GM18873 (cell line): ENCODE data around the gene LAGE3.

ENCODE experiments used
- ATAC-seq: cut with Tn5 transposase; IDR thresholded peaks from one replicate; pipeline ENCODE4 v1.9.1; 2021; ENCODE audit warnings: mild to moderate bottlenecking, moderate library complexity, moderate number of reproducible peaks; ENCODE audit not compliant: unreplicated experiment, low FRiP score

LAGE3 gene

DNA sequence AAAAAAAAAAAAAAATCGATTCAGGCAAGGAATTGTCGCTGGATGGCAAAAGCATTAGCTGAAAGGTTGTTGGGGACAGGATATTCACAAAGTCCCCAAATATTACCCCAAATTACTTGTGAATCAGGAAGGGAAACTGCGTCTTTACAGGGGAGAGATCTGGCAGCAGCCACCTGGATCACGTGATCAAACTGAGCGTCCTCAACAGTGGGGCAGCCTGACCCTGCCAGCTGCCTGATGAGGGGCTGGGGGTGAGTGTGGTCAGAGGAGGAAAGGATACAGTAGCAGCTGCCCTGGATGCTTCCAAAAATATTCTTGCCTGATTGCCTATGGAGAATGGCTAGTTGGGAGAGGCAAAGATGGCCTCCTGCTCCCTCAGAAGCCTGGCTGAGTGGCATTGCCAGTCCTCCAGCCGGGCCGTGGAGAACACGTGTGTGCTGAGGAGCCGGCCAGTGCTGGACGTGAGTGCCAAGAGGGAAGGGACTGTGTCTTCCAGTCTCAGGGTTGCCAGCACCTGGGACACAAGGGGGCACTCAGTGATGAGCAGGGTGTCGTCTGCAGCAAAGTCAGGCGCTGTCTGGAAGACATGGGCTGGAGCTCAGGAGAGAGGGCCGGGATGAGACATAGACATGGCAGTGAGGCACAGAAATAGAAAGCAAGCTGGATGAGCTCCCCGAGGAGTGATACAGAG is 3.0 kb upstream of the LAGE3 start:
- ATAC-seq = no peak

DNA sequence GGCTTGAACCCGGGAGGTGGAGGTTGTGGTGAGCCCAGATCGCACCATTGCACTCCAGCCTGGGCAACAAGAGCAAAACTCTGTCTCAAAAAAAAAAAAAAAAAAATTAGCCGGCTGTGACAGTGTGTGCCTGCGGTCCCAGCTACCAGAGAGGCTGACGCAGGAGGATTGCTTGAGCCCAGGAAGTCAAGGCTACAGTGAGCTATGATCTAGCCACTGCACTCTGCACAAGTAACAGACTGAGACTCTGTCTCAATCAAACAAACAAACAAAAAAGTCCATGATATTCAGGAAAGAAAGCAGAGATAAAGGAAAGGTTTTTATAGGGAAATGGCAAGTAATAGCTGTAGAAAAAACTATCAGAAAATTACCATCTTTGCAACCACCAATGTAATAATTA is 2.1 kb upstream of the LAGE3 start:
- no peak for ATAC-seq

DNA sequence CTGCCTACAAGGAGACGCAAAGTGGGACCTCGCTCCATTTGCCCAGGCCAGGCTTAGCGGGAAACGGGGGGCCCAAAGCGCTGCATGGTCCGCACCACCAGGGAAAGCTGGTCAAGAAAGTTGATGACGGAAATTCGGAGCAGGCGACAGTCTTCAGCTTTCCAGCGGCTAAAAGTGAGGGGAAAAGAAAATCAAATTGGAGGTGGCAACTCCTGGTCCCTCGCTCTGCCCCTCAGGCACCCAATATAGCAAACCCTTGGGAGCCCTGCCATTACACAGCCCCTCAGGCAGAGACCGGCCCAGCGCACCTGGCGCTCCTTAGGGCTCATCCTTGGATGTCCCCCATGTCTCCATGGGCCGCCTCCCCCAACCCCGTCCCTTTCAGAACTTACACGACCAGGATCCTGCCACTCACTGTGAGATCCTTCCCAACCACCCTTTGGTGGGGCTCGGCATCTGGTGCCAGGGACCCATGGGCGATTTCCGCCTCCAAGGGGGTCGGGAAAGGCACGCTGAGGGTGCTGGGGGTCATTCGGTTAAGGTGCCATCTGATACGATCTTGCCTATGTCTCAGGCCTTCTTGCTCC is 1.1 kb downstream of the LAGE3 start:
- ATAC-seq = no peak

DNA sequence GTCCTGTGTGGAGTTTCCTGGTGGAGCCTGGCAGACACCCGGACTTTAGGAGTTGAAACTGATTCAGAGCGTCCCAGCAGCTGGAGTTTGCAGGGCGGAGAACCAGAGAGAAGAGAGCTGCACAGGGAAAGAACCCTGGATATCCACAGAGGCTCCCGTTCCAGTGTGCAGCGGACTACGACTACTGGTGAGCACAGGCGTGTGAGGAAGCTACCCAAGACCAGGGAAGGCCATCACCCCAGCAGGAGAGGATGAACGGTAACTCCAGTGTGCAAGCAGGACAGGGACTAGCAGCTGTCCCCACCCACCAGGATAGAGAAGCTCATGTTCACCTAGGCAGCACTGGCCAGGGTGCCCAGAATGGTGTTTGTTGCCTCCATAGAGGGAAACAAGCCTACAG is 2.3 kb downstream of the LAGE3 start:
- ATAC-seq = no peak

DNA sequence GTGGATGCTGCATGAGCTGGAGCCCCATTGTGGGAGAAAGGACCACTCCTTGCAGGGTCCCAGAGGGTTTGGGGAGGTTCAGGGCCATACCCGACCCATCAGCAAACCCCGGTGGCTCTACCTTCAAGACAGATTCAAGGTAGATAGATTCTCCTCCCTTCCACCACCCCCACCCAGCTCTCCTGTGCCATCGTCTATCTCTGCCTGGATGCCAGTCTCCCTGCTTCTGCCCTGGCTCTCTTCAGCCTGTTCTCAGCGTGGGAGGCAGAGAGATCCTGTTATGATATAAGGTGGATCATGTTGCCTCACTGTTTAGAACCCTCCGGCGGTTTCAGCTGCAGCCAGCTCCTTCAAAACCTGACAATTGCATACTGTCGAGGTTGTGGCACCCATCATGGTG is 5.4 kb downstream of the LAGE3 start:
- no peak for ATAC-seq

DNA sequence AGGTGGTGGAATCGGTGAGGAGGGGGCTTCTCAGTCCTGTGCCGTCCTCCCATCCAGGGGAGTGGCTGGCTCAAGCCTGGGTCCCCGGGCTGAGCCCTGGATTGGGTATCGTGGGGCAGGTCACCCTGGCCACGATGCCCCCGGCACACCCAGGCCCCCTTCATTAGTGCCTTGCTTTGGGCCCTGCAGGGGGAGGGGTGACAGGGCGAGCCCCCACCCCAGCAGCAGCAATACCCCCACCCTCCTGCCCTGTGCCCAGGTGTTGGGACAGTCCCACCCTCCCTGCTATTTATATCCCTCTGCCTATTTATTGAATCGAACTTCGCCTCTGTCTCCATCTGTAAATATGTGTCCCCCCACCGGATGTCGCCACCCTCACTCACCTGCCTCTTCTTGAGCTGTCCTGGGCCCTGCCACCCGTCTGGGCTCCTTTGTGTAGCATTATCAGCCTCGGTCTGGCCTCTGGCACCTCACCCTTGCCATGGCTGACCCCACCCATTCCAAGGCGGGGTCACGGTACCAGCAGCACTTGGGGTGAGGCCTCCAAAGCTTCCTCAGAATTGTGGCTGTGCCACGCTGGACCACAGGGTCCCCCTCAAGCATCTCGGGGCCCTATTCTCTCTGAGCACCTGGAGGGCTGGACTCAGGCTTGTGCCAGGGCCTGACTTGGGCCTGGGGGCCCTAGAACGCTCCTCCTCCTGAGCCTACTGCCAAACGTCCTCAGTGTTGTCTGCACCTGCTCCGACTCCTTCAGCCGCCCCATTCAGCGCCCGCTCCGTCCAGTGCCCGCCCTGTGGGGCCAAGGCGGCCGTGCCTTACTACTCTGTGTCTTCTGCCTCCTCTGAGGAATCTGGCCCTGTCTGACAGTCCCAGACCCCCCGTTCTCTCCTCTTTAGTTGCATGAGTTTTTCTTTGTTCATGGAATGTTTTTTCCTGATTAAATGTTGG is 6.1 kb downstream of the LAGE3 start:
- no peak for ATAC-seq

DNA sequence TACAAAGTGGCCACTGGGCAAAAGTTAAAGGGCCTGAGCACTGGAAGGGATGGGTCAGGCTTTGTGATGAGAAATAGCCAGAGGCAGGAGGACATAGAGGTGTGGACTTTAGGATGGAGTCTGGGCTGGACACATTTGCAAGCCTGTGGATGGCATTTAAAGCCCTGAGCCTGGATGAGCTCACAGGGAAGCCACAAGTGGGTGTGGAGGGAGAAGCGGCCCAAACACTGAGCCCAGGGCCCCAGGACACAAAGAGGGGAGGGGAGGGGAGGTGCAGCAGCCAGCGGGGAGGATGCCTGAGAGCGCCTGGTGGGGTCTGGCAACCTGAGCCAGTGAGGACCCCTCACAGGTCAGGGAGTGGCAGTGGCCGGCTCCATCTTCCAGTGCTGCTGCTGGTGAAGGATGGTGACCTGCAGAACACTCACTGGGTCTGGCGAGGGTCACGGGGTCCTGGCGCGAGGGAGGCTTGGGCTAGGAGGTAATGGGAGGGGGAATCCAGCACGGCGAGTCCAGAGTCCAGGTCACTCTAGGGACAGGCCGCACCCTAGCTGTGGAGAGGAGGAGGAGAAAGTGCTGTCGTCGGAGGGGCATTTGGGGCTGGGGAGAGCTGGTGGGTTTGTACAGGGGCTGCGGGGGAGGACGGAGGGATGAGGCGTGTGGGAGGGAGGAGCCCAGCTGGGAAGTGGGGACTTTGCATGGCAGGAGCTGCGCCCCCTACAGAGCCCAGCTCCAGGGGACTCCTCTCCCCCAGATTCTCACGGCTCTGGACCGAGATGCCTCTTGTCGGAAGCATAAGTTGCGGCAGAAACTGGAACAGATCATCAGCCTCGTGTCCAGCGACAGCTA is 7.0 kb downstream of the LAGE3 start:
- ATAC-seq = no peak

DNA sequence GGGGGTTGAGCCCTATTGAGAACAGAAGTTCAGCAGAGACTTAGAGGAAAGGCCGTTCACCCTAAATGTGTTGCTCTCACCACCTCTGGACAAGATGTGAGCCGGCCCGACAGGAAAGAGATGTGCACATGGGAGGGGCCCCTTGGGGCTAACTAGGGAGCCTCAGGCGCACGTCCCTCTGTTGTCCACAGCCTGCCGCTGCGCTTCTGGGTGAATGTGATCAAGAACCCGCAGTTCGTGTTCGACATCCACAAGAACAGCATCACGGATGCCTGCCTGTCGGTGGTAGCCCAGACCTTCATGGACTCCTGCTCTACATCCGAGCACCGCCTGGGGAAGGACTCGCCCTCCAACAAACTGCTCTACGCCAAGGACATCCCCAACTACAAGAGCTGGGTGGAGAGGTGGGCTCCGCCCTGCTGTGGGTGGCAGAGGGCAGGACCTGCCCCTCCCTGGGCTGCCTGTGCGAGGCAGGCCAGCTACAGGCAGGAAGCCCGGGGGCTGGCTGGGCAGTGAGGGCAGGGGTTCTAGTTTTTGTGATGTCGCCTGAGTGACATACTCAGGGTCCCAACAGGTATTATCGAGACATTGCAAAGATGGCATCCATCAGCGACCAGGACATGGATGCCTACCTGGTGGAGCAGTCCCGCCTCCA is 8.0 kb downstream of the LAGE3 start:
- no peak for ATAC-seq

DNA sequence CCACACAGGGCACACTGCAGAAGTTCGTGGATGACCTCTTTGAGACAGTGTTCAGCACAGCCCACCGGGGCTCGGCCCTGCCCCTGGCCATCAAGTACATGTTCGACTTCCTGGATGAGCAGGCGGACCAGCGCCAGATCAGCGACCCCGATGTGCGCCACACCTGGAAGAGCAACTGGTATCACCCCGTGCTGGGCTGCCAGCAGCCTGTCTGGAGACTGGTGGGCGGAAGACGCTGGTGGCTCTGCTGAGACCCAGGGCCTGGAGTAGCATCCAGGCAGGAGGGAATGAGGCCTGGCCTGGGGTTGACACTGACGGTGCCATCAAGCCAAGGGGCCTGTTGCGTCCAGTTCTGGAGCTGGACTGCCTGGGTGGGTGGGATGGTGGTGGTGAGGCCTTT is 8.6 kb downstream of the LAGE3 start:
- no peak for ATAC-seq

DNA sequence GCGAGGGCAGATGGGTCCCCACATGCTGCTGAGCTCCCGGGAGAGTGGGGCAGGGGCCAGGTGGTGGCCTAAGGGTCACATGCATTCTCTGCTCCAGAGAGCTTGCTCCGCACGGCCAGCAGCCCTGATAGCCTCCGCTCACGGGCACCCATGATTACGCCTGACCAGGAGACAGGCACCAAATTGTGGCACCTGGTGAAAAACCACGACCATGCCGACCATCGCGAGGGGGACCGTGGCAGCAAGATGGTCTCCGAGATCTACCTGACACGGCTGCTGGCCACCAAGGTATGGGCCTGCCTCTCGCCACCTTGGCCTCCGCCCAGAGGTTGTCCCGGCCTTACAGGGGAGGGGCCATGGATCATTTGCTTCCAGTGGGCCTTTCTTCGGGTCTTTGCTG is 9.2 kb downstream of the LAGE3 start:
- ATAC-seq = no peak

DNA sequence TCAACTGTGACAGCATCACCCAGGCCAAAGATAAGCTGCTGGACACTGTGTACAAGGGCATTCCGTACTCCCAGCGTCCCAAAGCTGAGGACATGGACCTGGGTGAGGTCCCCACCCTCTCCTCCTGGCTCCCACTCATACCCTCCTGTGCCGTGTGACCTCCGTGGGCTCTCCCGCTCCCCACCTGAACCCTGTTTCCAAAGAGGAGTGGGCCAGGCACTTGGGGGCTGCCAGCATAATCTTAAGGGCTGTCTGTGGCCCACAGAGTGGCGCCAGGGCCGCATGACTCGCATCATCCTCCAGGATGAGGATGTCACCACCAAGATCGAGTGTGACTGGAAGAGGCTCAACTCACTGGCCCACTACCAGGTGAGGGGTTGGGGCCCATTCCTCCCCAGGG is 10.0 kb downstream of the LAGE3 start:
- ATAC-seq = no peak

DNA sequence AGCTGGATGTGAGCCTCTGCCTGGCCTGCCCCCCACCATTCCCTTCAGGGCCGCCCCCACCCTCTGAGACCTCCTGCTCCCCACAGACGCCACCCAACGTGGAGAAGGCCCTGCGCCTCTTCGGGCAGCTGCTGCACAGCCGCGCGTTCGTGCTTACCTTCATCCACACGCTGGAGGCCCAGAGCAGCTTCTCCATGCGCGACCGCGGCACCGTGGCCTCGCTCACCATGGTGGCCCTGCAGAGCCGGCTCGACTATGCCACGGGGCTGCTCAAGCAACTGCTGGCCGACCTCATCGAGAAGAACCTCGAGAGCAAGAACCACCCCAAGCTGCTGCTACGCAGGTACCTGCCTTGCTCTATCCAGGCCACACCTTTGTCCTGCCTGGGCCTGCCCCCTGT is 10.9 kb downstream of the LAGE3 start:
- ATAC-seq = no peak

DNA sequence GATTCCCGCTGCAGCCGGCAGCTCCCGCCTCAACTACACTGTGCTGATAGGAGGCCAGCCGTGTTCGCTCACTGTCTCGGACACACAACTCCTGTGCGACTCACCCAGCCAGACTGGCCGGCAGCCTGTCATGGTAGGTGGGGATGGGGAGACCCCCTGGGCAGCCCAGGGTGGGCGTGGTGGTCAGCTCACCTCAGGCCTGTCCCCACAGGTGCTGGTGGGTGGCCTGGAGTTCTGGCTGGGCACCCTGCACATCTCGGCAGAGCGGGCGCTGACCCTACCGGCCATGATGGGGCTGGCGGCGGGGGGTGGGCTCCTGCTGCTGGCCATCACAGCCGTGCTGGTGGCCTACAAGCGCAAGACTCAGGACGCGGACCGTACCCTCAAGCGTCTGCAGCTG is 11.5 kb downstream of the LAGE3 start:
- no peak for ATAC-seq

DNA sequence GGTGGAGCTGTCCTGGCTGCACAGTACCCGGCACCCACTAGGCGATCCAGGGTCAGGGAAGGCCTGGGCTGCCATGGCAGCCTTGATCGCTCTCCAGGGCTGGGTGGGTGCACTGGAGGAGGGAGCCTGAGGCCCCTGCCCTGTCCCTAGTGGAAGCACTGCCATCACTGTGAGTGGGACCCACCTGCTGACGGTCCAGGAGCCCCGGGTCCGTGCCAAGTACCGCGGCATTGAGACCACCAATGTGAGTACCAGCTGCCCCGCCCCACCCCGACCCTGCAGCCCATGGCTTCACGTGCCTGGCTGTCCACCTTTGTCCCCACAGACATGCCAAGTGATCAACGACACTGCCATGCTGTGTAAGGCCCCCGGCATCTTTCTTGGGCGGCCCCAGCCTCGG is 12.2 kb downstream of the LAGE3 start:
- ATAC-seq = no peak

DNA sequence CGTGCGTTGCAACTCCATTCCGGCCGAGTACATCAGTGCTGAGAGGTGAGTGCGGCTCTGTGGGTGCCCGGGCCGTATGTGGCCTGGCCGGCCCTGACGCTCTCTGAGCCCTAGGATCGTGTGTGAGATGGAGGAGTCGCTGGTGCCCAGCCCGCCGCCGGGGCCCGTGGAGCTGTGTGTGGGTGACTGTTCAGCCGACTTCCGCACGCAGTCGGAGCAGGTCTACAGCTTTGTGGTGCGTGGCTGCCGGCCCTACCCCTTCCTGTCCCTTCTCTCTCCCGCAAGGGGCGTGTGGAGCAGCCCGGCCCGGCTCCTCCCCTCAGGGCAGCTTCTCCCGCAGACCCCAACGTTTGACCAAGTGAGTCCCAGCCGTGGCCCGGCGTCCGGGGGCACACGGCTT is 13.0 kb downstream of the LAGE3 start:
- no peak for ATAC-seq

DNA sequence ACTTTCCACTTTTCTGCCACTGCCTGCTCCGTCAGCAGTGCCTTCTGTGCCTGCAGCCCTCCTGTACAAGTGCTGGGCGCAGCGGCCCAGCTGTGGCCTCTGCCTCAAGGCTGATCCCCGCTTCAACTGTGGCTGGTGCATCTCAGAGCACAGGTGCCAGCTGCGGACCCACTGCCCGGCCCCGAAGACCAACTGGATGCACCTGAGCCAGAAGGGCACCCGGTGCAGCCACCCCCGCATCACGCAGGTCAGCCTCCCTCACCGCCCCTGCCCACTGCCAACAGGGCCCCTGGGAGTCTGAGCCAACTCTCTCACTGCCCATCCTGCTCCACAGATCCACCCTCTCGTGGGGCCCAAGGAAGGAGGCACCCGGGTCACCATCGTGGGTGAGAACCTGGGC is 13.5 kb downstream of the LAGE3 start:
- no peak for ATAC-seq

DNA sequence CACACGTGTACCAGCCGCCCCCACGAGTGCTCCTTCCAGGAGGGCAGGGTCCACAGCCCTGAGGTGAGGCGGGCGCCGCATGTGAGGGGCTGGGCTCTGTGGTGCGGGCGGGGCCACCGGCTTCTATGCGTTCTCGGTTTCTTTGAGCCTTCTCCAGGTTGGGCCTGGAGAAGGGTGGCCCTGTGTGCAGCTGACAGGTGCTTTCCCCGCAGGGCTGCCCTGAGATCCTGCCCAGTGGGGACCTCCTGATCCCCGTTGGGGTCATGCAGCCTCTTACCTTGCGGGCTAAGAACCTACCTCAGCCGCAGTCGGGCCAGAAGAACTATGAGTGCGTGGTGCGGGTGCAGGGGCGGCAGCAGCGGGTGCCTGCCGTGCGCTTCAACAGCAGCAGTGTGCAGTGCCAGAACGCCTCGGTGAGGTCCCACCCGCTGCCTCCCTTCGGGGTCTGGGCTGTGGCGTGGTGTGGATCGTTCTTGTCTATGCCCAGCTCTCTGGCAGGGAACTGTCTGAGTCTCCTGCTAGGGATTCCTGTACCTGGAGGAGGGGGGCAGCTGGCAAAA is 14.2 kb downstream of the LAGE3 start:
- no peak for ATAC-seq

DNA sequence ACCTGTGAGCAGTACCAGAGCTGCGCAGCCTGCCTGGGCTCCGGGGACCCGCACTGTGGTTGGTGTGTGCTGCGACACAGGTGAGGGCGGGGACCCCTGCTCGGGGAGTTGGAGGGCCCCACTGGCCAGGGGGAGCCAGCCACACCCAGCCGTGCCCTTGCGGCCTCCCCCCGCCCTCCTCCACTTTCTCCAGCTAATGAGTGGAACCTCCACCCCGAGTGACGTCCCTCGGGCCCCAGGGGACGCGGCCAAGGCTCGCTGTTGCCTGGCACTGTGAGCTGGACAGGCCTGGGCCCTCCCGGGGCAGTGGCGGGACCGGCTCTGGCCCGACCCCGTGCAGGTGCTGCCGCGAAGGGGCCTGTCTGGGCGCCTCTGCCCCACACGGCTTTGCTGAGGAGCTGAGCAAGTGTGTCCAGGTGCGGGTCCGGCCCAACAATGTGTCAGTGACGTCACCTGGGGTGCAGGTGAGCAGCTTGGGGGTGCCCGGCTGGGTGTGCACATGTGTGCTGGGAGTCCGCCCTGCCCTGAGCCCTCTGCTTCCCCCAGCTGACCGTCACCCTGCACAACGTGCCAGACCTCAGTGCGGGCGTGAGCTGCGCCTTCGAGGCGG is 15.4 kb downstream of the LAGE3 start:
- no peak for ATAC-seq

DNA sequence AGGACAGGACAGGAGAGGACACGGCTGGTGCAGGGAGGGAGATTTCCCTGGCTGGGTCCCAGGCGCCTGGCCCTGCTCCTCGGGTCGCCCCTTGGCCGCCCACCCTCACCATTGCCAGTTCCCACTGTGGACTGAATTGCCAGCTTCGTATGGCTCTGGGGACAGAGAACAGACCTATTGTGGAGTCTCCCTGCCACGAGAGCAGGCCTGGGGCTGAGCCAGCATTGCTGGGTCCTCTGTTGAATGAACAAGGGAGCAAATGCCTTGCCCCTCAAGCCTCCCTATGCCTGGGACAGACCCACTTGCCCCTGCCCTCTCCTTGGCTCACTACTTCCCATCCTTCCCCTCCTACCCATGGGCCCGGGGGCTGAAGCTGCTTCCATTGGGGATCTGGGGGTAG is 16.7 kb downstream of the LAGE3 start:
- ATAC-seq = no peak
